Measurements from ENCODE around the gene ZSCAN25.
"Not testable (repeated sequence)": the region's sequence is repeated elsewhere in the genome, so short reads cannot be mapped to it uniquely, and the experiment has no call there.

The ZSCAN25 gene

GRCh38 chr7:99616359-99617191 is at the start of gene ZSCAN25:
Gene ZSCAN25 (plus strand): TSS chr7:99616946. CDS start chr7:99619607, 2,661 bp downstream.
- DNase-seq (ENCODE audit: low spot score), result peak; percentile 92

GRCh38 chr7:99568770-99569169 is 48.0 kb upstream of the ZSCAN25 start:
- DNase-seq (ENCODE audit: low spot score), result not testable (repeated sequence)

DNA sequence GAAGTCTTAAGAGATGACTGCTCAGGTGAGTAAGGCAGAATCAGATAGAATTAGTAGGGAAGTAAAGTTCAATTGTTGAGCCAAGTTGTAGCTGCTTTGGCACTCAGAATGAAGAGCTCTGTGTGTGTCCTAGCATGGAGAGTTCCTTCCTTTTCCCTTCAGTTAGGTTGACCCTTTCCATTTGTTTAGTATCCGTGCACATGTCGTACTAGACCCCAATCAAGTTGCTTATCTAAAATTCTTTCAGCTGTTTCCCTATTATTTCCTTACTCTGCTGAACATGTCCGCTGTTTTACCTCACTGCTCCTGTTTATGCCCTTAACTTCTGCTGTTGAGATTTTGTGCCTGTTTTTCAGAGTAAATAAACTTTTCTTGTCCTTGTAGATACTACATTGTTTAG is 45.0 kb upstream of the ZSCAN25 start:
- no peak for DNase-seq (ENCODE audit: low spot score)

- DNase-seq (ENCODE audit: low spot score), result no peak
These were observed 43.5 kb upstream of the ZSCAN25 start for GRCh38 chr7:99573257-99573656.

DNA sequence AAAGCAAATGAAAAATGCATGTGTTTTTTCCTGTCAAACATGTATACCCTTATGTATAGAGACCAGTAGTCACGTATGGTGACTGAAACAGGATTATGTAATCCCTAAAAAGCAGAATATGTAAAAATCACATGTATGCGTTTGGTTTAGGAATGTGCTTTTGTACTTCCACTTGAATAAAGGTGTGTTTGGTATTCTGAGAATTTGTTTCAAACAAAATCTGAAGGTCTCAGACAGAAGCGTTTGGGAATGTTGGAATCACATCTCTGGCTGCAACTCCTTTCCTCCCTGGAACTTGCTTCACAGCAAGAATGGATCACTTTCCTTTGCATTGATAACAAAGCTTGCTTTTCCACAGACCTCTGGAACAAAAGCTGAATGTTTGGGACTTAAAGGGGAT is 40.5 kb upstream of the ZSCAN25 start:
- DNase-seq (ENCODE audit: low spot score), result no peak

DNA sequence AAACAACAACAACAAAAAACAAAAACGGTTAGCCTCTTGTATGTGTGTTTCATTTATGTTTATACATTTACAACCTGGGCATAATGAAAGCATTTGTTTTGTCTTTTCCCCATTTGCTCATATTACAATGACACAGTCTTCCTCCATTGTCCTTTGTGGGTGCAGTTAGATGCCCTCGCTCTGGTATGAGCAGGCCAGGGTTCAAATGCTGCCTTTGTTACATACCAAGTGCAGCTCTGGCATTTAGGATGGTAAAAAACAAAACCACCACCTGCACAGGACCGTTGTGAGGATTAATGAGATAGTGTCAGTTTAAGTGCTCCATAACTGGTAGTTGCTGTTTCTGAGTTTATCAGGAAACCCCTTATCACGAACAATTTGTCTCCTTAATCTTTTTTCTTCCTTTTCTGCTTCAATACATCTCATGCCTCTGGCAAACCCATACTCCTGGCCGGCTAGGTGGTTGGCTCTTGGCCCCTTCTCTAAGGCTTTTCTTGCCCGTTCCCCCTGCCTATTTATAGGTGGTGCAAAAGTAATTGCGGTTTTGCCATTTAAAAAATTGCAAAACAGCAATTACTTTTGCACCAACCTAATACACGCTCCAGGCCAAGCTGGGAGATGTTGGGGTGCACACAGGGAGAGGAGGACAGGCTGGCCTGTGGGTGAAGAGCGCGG is 37.3 kb upstream of the ZSCAN25 start:
- no peak for DNase-seq (ENCODE audit: low spot score)

DNA sequence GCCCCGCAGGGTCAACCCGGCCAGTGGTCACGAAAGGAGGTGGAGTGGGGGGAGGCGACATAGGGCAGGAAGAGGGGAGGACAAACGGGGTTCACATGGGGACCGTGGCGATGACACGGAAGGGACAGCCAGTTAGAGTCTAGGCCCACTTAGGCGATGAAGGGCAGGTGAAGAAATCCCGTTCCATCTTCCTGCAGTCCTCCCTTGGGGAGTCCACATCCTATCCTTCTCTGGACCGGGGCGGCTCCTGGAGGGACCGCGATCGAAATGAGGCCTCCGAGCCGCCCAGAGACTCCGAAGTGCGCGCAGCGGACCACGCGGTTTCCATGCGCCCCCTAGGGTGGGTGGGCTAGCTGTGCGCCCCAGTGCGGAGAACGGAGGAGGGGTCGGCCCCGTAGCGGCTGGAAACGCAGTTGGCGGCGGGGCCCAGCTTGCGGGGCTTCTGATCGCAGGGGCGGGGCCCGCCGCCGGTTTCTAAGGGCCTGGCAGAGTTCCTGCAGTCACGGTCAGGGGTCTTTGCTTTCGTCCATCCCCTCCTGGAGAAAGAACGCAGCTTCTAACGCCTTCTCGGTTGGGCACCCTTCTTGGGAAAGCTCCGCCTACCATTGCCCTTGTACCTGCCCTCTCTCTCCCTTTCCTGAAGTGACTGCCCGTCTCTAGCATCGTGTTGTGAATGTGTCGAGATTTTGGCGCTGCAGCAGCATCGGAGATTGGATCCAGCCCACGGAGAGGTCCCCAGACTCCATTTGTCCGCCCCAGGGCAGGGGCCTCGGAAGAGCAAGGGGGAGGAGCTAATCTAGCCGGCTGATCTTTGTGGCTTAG is 36.6 kb upstream of the ZSCAN25 start:
- DNase-seq (ENCODE audit: low spot score), result peak; percentile 79

DNA sequence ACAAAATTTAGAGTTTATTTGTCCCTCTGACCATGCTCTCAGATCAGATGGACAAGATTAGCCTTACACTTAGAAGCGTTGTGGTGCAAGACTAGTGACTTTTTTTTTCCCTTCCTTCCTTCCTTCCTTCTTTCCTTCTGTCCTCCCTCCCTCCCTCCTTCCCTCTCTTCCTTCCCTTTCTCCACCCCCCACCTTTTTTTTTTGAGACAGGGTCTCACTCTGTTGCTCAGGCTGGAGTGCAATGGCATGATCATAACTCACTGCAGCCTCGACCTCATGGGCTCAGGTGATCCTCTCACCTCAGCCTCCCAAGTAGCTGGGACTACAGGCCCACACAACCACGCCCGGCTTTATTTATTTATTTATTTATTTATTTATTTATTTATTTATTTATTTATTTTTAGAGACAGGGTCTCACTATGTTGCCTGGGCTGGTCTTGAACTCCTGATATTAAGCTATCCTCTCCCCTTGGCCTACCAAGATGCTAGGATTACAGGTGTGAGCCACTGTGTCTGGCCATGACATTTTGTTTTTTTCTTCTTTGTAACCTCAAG is 35.9 kb upstream of the ZSCAN25 start:
- not testable (repeated sequence) for DNase-seq (ENCODE audit: low spot score)

DNA sequence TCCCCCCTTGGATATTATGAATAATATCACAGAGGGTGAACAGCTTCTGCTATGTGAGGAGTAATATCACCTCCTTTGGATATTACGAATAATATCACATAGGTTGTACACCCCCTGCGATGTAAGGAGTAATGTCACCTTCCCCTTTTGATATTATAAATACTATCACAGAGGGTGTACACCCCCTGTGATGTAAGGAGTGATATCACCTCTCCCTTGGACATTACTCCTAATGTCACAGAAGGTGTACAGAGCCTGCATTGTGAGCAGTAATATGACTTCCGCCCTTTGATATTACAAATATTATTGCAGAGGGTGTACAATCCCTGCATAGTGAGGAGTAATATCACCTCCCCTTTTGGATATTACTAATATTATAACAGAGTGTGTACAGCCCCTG is 27.9 kb upstream of the ZSCAN25 start:
- DNase-seq (ENCODE audit: low spot score), result no peak

- no peak for DNase-seq (ENCODE audit: low spot score)
These were observed 21.6 kb upstream of the ZSCAN25 start for GRCh38 chr7:99594948-99595745.

- no peak for DNase-seq (ENCODE audit: low spot score)
These were observed 20.3 kb upstream of the ZSCAN25 start for GRCh38 chr7:99596408-99596955.

DNA sequence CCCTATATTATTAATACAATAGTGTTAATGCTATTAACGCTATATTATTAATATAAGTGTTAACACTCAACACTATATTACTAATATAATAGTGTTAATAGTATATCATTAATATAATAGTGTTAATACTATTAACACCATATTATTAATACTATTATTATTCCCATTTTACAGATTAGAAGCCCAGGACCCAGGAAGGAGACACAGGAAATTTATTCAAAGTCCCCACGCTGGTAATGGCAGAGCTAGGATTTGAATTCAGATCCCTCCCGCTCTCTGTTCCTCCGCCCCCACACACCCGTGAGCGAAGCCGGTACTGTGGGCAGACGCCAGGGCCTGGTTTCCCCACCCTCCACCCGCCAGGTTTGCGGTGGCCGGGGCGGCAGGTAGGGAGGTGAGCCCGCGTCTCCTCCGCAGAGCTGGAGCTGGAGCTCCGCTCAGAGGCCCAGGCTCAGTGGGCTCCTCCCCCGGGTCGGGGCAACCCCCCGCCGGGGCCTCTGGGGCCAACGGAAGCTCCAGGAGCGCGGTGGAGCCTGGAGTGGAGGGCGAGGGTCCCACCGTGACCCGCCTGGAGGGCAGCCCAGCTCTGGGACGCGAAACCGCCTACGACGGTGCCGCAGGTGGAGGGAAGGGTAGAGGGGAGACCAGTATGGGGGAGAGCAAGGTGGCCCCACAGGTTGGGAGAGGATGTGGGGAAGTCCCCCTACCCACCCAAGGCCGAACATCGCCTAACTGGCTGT is 18.8 kb upstream of the ZSCAN25 start, which contains the start of gene TMEM225B:
TMEM225B (plus strand) TSS at position 506 of the 740 bp plus-strand sequence. CDS start 6,122 bp downstream, outside the sequence.
- no peak for DNase-seq (ENCODE audit: low spot score)

- DNase-seq (ENCODE audit: low spot score), result no peak
These were observed 16.9 kb upstream of the ZSCAN25 start for GRCh38 chr7:99599836-99600235.

DNA sequence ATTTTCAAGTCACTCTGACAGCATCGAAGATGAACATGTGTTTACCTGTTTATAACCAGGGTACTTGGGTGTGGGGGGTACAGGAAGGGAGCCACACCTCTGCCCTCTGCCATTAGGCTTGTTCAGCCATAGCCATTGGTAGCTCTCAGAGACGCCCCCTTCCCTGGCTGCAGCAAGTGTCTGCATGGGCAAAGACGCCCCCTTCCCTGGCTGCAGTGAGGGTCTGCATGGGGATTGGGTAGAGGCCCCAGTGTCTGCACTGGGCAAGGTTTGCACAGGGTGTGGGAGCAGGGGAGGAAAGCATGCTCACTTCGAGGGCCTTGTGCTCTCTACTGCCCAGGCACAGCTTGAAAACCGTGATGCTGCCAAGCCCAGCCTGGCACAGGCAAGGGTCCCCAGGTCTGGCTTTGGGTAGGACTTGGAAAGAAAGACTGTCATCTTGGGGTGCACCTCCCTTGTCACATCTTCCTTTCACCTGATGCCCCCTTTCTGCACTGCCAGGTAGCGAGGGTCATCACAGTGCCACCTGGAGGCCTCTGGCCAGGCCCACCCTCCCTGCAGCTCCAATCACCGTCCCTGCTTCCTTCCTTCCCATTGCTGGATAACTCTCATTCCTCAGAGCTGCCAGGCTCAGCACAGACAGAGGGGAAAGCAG is 15.0 kb upstream of the ZSCAN25 start:
- no peak for DNase-seq (ENCODE audit: low spot score)

DNA sequence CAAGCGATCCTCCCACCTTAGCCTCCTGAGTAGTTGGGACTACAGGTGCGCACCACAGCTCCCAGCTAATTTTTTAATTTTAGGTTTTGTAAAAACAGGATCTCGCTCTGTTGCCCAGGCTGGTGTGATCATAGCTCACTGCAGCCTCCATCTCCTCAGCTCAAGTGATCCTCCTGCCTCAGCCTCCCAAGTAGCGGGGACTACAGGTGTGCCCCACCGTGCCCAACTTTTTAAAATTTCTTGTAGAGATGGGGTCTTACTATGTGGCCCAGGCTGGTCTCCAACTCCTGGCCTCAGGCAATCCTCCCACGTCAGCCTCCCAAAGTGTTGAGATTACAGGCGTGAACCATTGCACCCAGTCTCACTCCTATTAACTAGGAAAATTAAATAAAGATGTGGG is 11.2 kb upstream of the ZSCAN25 start:
- DNase-seq (ENCODE audit: low spot score), result no peak

- DNase-seq (ENCODE audit: low spot score), result no peak
These were observed 10.2 kb upstream of the ZSCAN25 start for GRCh38 chr7:99606531-99606930.

- no peak for DNase-seq (ENCODE audit: low spot score)
These were observed 9.2 kb upstream of the ZSCAN25 start for GRCh38 chr7:99607548-99607947.

DNA sequence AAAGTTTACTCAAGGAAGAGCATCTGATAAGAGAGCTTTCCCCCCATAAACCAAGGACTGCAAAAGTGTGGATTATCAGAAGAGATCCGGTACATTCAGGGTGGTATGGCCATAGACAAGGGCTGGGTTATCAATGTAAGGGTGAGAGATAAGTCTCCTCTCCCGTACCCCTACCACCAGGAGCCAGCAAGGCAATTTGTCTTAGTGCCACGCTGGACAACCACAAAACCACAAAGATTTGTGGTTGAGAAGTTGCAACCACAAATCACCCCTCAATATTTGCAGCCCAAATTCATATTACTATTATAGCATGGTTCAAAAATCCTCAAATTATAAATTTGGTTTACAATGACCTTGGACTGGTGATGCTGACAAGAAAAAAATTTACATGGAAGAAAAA is 2.3 kb upstream of the ZSCAN25 start:
- DNase-seq (ENCODE audit: low spot score), result peak; percentile 36

DNA sequence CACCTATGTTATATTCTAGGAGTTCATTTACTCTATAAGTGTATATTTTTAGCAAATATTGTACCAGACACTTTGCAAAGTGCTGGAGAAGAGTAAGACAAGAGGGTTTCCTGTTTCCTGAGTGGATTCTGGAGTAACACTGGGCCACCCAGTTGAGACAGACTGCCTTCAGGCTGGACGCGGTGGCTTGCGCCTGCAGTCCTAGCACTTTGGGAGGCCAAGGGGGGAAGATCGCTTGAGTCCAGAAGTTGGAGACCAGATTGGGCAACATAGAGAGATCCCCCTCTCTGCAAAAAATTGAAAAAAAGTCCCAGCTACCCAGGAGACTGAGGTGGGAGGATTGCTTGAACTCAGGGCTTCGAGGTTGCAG is 772 bp upstream of the ZSCAN25 start:
- no peak for DNase-seq (ENCODE audit: low spot score)
